ENCODE measurements around the gene SHKBP1.
A peak's percentile ranks its signal among the peaks of the same experiment; 100 is the strongest.

Gene SHKBP1

DNA sequence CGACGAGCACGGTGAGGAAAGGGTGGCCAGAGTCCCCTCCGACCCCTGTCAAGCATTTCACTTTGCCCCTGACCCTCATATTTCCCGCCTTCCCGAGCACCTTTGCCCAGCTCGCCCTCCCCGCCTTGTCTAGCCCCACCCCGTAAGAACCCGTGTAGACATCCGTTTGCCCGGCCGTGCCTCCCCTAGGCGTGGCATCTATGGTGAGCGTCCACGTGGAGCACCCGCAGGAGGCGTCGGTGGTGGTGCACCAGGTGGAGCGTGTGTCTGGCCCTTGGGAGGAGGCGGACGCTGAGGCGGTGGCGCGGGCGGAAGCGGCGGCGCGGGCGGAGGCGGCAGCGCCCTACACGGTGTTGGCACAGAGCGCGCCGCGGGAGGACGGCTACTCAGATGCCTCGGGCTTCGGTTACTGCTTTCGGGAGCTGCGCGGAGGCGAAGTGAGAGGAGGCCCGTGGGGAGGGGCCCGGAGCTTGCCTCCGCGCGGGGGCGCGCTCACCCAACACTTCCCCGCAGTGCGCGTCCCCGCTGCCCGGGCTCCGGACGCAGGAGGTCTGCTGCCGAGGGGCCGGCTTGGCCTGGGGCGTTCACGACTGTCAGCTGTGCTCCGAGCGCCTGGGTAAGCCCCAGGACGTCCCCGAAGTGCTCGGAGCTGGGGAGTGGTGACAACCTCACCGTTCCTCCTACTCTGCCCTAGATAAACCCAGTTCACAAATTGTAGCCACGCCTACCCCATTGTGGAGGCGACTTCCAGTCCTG is 28.7 kb downstream of the SHKBP1 start:
- intact Hi-C loops (cut with micrococcal nuclease): loop anchor here (2.0 kb wide), 1 partner anchor 29 kb away; no protein-coding TSS in a partner anchor
- Mint-ChIP-seq H3K4me3 (peak overlapping the region; percentile 75), H3K4me1 (ENCODE audit: low read depth) (peaks cover 90% of the 10 kb centered on the region), H3K36me3 (ENCODE audit: low read depth) (peaks cover 4% of the 10 kb centered on the region), H3K27ac (peak overlapping the region; percentile 74), H3K9me3 (no peaks in the 10 kb centered on the region), H3K27me3 (peaks cover 84% of the 10 kb centered on the region)

GRCh38 chr19:40607311-40608239 is 30.9 kb downstream of the SHKBP1 start:
- H3K36me3 Mint-ChIP-seq (ENCODE audit: low read depth): peaks cover 4% of the 10 kb centered on the region
- intact Hi-C loops (cut with micrococcal nuclease): no loop called here
- peak overlapping the region; percentile 17 for H3K27ac Mint-ChIP-seq
- peaks cover 90% of the 10 kb centered on the region for H3K4me1 Mint-ChIP-seq (ENCODE audit: low read depth)
- H3K9me3 Mint-ChIP-seq: no peaks in the 10 kb centered on the region
- peaks cover 80% of the 10 kb centered on the region for H3K27me3 Mint-ChIP-seq
- H3K4me3 Mint-ChIP-seq: no peak overlapping the region

DNA sequence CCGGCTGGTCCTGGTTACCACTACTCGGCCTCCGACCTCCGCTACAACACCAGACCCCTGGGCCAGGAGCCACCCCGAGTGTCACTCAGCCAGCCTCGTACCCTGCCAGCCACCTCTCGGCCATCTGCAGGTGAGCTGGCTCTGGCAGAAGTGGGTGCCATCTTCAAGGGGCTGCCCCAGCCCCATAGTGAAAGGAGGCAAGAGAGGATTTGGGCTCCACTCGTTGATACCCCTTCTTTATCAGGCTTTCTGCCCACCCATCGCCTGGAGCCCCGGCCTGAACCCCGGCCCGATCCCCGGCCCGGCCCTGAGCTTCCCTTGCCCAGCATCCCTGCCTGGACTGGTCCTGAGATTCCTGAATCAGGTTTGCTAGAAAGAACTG is 31.6 kb downstream of the SHKBP1 start:
- Mint-ChIP-seq H3K4me3 (no peak overlapping the region), H3K36me3 (ENCODE audit: low read depth) (peaks cover 4% of the 10 kb centered on the region), H3K9me3 (no peaks in the 10 kb centered on the region), H3K4me1 (ENCODE audit: low read depth) (peaks cover 89% of the 10 kb centered on the region), H3K27ac (peak overlapping the region; percentile 17), H3K27me3 (peaks cover 78% of the 10 kb centered on the region)
- intact Hi-C loops (cut with micrococcal nuclease): no loop called here

DNA sequence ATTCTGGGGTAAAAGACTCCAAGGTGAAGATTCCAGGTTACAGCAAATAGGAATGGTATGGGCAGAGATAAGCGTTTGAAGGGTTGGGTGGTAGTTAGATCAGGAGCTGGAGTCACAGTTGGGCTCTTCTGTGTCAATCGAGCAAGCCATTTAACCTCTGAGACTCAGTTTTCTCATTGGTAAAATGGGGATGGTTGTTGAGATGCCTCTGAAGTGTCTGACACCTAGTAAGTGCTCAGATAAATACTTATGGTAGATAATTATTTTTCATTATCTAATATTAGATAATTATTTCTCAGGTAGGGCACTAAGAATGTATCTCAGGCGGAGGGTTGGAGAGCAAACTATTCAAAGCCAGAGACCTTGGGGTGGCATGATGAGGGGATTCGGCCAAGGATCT is 32.3 kb downstream of the SHKBP1 start:
- H3K4me1 Mint-ChIP-seq (ENCODE audit: low read depth): peaks cover 89% of the 10 kb centered on the region
- peaks cover 77% of the 10 kb centered on the region for H3K27me3 Mint-ChIP-seq
- H3K4me3 Mint-ChIP-seq: peak overlapping the region; percentile 67
- peaks cover 3% of the 10 kb centered on the region for H3K36me3 Mint-ChIP-seq (ENCODE audit: low read depth)
- H3K9me3 Mint-ChIP-seq: no peaks in the 10 kb centered on the region
- peak overlapping the region; percentile 73 for H3K27ac Mint-ChIP-seq
- intact Hi-C loops (cut with micrococcal nuclease): no loop called here

GRCh38 chr19:40609561-40610395 is 33.1 kb downstream of the SHKBP1 start:
- peaks cover 77% of the 10 kb centered on the region for H3K27me3 Mint-ChIP-seq
- no peaks in the 10 kb centered on the region for H3K9me3 Mint-ChIP-seq
- peak overlapping the region; percentile 67 for H3K4me3 Mint-ChIP-seq
- H3K27ac Mint-ChIP-seq: peak overlapping the region; percentile 73
- peaks cover 89% of the 10 kb centered on the region for H3K4me1 Mint-ChIP-seq (ENCODE audit: low read depth)
- intact Hi-C loops (cut with micrococcal nuclease): loop anchor here (5.0 kb wide), 1 partner anchor 37 kb away; no protein-coding TSS in a partner anchor
- peaks cover 10% of the 10 kb centered on the region for H3K36me3 Mint-ChIP-seq (ENCODE audit: low read depth)

DNA sequence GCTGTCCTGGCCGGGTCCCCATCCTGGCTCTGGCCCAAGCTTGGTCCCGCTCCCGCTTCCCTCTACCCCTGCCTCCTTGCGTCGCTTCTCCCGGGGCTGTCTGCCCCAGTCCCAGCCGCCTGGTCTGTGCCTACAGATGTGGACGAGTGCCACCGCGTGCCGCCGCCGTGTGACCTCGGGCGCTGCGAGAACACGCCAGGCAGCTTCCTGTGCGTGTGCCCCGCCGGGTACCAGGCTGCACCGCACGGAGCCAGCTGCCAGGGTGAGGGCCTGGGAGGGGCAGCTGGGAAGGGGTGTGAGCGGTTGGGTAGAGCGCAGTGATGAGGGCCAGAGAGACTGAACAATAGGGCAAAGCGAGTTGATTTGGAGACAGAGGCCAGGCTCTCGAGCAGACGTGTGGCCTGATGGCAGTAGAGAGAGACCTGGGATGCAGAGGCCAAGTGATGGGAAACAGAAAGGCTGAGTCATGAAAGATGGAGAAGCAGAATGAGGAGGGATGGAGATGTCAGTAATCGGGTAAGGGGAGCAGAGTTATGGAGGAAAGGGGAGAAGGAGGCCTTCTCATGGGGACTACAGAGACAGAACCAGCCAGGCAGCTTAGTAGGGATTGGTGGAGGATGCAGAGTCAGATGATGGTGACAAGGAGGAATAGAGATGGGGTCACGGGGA is 33.9 kb downstream of the SHKBP1 start:
- Mint-ChIP-seq H3K27me3 (peaks cover 72% of the 10 kb centered on the region), H3K9me3 (no peaks in the 10 kb centered on the region), H3K4me3 (peak overlapping the region; percentile 67), H3K27ac (peak overlapping the region; percentile 73), H3K36me3 (ENCODE audit: low read depth) (peaks cover 12% of the 10 kb centered on the region), H3K4me1 (ENCODE audit: low read depth) (peaks cover 87% of the 10 kb centered on the region)
- intact Hi-C loops (cut with micrococcal nuclease): loop anchor here (5.0 kb wide), 1 partner anchor 38 kb away; no protein-coding TSS in a partner anchor

DNA sequence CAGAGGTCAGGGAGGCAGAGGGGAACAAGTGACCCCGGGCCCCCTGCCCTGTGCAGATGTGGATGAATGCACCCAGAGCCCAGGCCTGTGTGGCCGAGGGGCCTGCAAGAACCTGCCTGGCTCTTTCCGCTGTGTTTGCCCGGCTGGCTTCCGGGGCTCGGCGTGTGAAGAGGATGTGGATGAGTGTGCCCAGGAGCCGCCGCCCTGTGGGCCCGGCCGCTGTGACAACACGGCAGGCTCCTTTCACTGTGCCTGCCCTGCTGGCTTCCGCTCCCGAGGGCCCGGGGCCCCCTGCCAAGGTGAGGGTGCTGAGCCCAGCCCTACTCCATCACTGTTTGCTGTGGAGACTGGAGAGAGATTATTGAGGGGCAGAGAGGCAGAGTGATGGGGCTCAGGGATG is 34.4 kb downstream of the SHKBP1 start:
- Mint-ChIP-seq H3K36me3 (ENCODE audit: low read depth) (peaks cover 12% of the 10 kb centered on the region), H3K4me1 (ENCODE audit: low read depth) (peaks cover 81% of the 10 kb centered on the region), H3K27ac (peak overlapping the region; percentile 73), H3K9me3 (no peaks in the 10 kb centered on the region), H3K27me3 (peaks cover 67% of the 10 kb centered on the region), H3K4me3 (peak overlapping the region; percentile 28)
- intact Hi-C loops (cut with micrococcal nuclease): loop anchor here (5.0 kb wide), 1 partner anchor 39 kb away; no protein-coding TSS in a partner anchor

GRCh38 chr19:40611900-40612698 is 35.4 kb downstream of the SHKBP1 start:
- Mint-ChIP-seq H3K27ac (peak overlapping the region; percentile 85), H3K36me3 (ENCODE audit: low read depth) (peaks cover 18% of the 10 kb centered on the region), H3K27me3 (peaks cover 57% of the 10 kb centered on the region), H3K4me1 (ENCODE audit: low read depth) (peaks cover 74% of the 10 kb centered on the region), H3K4me3 (no peak overlapping the region), H3K9me3 (no peaks in the 10 kb centered on the region)
- intact Hi-C loops (cut with micrococcal nuclease): loop anchor here (5.0 kb wide), 1 partner anchor 40 kb away; no protein-coding TSS in a partner anchor

GRCh38 chr19:40612831-40613689 is 36.4 kb downstream of the SHKBP1 start:
- H3K9me3 Mint-ChIP-seq: no peaks in the 10 kb centered on the region
- intact Hi-C loops (cut with micrococcal nuclease): loop anchor here (1.0 to 5.0 kb wide), 2 partner anchors 9 to 41 kb away; no protein-coding TSS in a partner anchor
- peaks cover 65% of the 10 kb centered on the region for H3K4me1 Mint-ChIP-seq (ENCODE audit: low read depth)
- peak overlapping the region; percentile 85 for H3K27ac Mint-ChIP-seq
- H3K36me3 Mint-ChIP-seq (ENCODE audit: low read depth): peaks cover 20% of the 10 kb centered on the region
- H3K4me3 Mint-ChIP-seq: peak overlapping the region; percentile 85
- H3K27me3 Mint-ChIP-seq: peaks cover 47% of the 10 kb centered on the region

DNA sequence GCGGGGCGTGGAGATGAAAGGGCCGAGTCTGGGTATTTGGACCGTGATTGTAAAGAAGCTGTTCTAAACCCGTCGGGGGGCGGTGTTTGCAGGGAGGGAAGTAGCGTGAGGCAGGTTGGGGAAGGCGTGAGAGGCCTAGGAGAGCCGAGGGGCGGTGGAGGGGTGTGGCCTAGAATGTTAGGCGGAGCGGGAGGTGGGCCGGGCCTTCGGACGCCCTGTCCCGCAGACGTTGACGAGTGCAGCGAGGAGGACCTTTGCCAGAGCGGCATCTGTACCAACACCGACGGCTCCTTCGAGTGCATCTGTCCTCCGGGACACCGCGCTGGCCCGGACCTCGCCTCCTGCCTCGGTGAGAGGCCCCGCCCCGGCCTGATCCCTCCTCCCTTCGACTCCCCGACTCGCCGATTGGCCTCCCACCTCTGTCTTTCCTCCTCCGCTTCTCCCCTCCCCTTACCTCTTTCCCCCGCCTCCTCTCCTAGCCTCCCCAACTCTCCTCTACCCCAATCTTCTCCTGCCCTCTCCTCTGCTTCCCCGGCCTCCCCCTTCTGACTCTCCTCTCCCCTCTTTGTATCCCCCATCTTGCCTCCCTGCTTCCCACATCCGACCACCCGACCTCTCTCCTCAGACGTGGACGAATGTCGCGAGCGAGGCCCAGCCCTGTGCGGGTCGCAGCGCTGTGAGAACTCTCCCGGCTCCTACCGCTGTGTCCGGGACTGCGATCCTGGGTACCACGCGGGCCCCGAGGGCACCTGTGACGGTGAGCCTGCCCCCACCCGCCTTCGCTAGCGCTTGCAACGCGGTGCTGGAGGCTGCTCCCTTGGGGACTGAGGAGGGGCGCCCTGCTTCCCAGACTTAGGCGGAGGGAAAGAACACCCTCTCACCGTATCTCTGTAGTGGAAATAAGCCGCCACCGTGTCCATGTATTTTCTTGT is 37.3 kb downstream of the SHKBP1 start:
- peak overlapping the region; percentile 85 for H3K4me3 Mint-ChIP-seq
- peaks cover 38% of the 10 kb centered on the region for H3K27me3 Mint-ChIP-seq
- H3K27ac Mint-ChIP-seq: peak overlapping the region; percentile 85
- H3K9me3 Mint-ChIP-seq: no peaks in the 10 kb centered on the region
- H3K4me1 Mint-ChIP-seq (ENCODE audit: low read depth): peaks cover 58% of the 10 kb centered on the region
- intact Hi-C loops (cut with micrococcal nuclease): loop anchor here (1.0 to 5.0 kb wide), 2 partner anchors 10 to 42 kb away; no protein-coding TSS in a partner anchor
- H3K36me3 Mint-ChIP-seq (ENCODE audit: low read depth): peaks cover 20% of the 10 kb centered on the region

Measured in dendritic cell treated with granulocyte-macrophage colony-stimulating factor and Interleukin-4, amounts not matched to agents 40 ng/mL and 50 ng/mL, for 4 days (primary cell).